ENCODE measurements around the gene SEC22A.
A peak's percentile ranks its signal among the peaks of the same experiment; 100 is the strongest.
"Not testable (repeated sequence)": the region's sequence is repeated elsewhere in the genome, so short reads cannot be mapped to it uniquely, and the experiment has no call there.

Gene SEC22A

GRCh38 chr3:123186695-123187094 is 15.0 kb upstream of the SEC22A start:
- DNase-seq = no peak

GRCh38 chr3:123188058-123188457 is 13.7 kb upstream of the SEC22A start:
- no peak for DNase-seq

- DNase-seq = no peak
These were observed 8.2 kb upstream of the SEC22A start for GRCh38 chr3:123193448-123194101.

- no peak for DNase-seq
These were observed 7.2 kb upstream of the SEC22A start for GRCh38 chr3:123194552-123194951.

GRCh38 chr3:123198372-123198771 is 3.4 kb upstream of the SEC22A start:
- no peak for DNase-seq

- DNase-seq = no peak
These were observed 553 bp upstream of the SEC22A start for GRCh38 chr3:123201223-123201556.

GRCh38 chr3:123202451-123202850 is 708 bp downstream of the SEC22A start:
- no peak for DNase-seq

- DNase-seq = no peak
These were observed 17.2 kb downstream of the SEC22A start for GRCh38 chr3:123218990-123219389.

- not testable (repeated sequence) for DNase-seq
These were observed 19.6 kb downstream of the SEC22A start for GRCh38 chr3:123221369-123221768.

- DNase-seq = no peak
These were observed 23.3 kb downstream of the SEC22A start for GRCh38 chr3:123225016-123225415.

GRCh38 chr3:123226549-123226948 is 24.8 kb downstream of the SEC22A start:
- no peak for DNase-seq

- DNase-seq = no peak
These were observed 27.4 kb downstream of the SEC22A start for GRCh38 chr3:123229145-123229544.

- no peak for DNase-seq
These were observed 35.2 kb downstream of the SEC22A start for GRCh38 chr3:123236902-123237301.

GRCh38 chr3:123239186-123239585 is 37.4 kb downstream of the SEC22A start:
- not testable (repeated sequence) for DNase-seq

GRCh38 chr3:123239756-123240155 is 38.0 kb downstream of the SEC22A start:
- no peak for DNase-seq

- DNase-seq = peak; percentile 9
These were observed 42.4 kb downstream of the SEC22A start for GRCh38 chr3:123244128-123244527.

- DNase-seq = no peak
These were observed 45.1 kb downstream of the SEC22A start for GRCh38 chr3:123246866-123247265.

- DNase-seq = no peak
These were observed 54.5 kb downstream of the SEC22A start for GRCh38 chr3:123256256-123256655.

- DNase-seq = no peak
These were observed 56.6 kb downstream of the SEC22A start for GRCh38 chr3:123258359-123258758.

- DNase-seq = no peak
These were observed 57.2 kb downstream of the SEC22A start for GRCh38 chr3:123258811-123259420.

- DNase-seq = no peak
These were observed 59.9 kb downstream of the SEC22A start for GRCh38 chr3:123261666-123262065.

- no peak for DNase-seq
These were observed 60.5 kb downstream of the SEC22A start for GRCh38 chr3:123262226-123262625.

GRCh38 chr3:123262868-123263267 is 61.1 kb downstream of the SEC22A start:
- DNase-seq = no peak

GRCh38 chr3:123263941-123264340 is 62.2 kb downstream of the SEC22A start:
- no peak for DNase-seq

- DNase-seq = no peak
These were observed 66.1 kb downstream of the SEC22A start for GRCh38 chr3:123267821-123268220.

All from effector CD8-positive, alpha-beta T cell (primary cell).